Measurements from ENCODE around the gene G6PD. TPM values are rescaled to one million over a fixed set of nuclear protein-coding genes. Genes with fewer than 3 reads are reported as not detected.

Gene G6PD
- total RNA-seq, 1 donor from 2014 or later: 55.8 TPM

DNA sequence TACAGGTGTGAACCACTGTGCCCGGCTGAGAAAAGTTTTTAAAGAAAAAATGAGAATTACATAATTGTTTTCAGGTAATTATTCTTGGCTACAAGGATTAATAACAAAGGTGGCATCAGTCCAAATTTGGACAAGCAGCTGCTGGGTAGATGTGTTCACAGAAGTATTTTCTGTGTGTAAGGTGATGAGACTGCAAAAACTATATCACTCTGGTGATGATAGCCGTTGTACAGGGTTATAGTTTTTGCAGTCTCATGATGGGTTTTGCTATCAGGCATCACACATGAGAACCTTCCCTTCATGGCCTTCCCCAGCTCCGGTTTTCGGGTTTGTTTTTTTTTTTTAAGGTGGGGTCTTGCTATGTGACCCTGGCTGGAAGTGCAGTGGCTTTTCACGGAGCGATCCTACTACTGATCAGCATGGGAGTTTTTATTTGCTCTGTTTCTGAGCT, 51.1 kb downstream of the G6PD start:
- Mint-ChIP-seq H3K9me3 (peaks cover 5% of the 10 kb centered on the region), H3K27me3 (ENCODE audit: low read depth) (no peaks in the 10 kb centered on the region), H3K36me3 (no peaks in the 10 kb centered on the region), H3K27ac (no peak overlapping the region), H3K4me1 (no peaks in the 10 kb centered on the region), H3K4me3 (no peak overlapping the region)
- TF ChIP-seq, protein P1, sequence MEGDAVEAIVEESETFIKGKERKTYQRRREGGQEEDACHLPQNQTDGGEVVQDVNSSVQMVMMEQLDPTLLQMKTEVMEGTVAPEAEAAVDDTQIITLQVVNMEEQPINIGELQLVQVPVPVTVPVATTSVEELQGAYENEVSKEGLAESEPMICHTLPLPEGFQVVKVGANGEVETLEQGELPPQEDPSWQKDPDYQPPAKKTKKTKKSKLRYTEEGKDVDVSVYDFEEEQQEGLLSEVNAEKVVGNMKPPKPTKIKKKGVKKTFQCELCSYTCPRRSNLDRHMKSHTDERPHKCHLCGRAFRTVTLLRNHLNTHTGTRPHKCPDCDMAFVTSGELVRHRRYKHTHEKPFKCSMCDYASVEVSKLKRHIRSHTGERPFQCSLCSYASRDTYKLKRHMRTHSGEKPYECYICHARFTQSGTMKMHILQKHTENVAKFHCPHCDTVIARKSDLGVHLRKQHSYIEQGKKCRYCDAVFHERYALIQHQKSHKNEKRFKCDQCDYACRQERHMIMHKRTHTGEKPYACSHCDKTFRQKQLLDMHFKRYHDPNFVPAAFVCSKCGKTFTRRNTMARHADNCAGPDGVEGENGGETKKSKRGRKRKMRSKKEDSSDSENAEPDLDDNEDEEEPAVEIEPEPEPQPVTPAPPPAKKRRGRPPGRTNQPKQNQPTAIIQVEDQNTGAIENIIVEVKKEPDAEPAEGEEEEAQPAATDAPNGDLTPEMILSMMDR (IDR thresholded peaks at IDR 0.05; ENCODE audit: unreplicated experiment): no peak
- no peak for DNase-seq (ENCODE audit: low spot score in 2 of 2, unreplicated experiment in 2 of 2)

DNA sequence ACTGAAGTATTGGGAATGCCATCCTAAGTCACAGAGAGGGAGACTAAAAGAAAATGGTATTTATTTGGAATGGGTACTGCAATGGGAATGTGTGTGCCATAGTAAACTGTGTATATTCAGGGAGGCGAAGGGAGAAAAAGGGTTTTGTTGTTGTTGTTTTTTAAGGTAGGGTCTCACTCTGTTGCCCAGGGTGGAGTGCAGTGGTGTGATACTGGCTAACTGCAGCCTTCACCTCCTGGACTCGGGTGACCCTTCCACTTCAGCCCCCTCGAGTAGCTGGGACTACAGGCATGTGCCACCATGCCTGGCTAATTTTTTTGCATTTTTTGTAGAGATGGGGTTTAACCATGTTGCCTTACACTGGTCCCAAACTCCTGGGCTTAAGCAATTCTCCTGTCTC, 51.9 kb downstream of the G6PD start:
- H3K4me3 Mint-ChIP-seq: no peak overlapping the region
- peaks cover 5% of the 10 kb centered on the region for H3K9me3 Mint-ChIP-seq
- no peak for DNase-seq (ENCODE audit: low spot score in 2 of 2, unreplicated experiment in 2 of 2)
- no peaks in the 10 kb centered on the region for H3K36me3 Mint-ChIP-seq
- TF ChIP-seq, protein P1 (IDR thresholded peaks at IDR 0.05; ENCODE audit: unreplicated experiment): no peak
- no peaks in the 10 kb centered on the region for H3K27me3 Mint-ChIP-seq (ENCODE audit: low read depth)
- H3K27ac Mint-ChIP-seq: no peak overlapping the region
- H3K4me1 Mint-ChIP-seq: peaks cover 1% of the 10 kb centered on the region

DNA sequence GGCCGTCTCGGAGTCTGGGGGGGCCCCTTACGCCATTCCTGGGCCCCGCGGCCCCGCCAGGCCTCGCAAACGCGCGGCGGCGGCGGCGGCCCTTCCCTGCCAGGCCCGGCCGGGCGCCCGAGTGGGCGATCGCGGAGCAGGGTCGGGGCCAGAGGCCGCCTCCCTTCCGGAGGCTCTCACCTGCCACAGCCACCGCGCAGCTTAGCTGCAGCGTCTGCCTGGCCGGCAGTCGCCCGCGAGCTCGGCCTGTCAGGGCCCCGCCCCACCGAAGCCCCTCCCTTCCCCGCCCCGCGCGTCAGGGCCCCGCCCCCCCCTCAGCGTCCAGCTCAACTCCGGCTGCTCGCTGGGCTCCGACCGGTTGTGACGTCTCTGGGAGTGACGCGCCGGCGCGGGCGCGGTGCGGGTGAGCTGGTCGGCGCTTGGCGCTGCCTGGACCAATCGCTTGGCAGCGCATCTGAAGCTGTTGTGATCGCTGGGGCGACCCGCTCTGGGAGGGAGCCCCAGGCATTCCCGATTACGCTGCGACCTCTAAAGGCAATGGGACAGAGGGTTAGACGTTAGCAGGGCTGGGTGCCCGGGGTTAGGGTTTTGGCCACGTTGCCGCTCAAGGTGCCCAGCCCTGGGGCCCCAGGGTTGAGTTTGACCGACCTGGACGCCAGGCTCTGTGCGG, 56.1 kb downstream of the G6PD start, which contains the start of gene SLC10A3:
Gene SLC10A3 (minus strand): TSS at position 216 of the 670 bp plus-strand sequence. CDS start 1,689 bp downstream, outside the sequence.
- Mint-ChIP-seq H3K9me3 (no peaks in the 10 kb centered on the region), H3K4me3 (peak within 1 kb of the TSS; percentile 84), H3K27me3 (ENCODE audit: low read depth) (no peaks in the 10 kb centered on the region), H3K36me3 (peaks cover 6% of the 10 kb centered on the region), H3K27ac (peak within 1 kb of the TSS; percentile 97), H3K4me1 (peaks cover 12% of the 10 kb centered on the region)
- TF ChIP-seq, protein P1 (IDR thresholded peaks at IDR 0.05; ENCODE audit: unreplicated experiment): no peak
- peak; percentile 82 to 86 for DNase-seq (ENCODE audit: low spot score in 2 of 2, unreplicated experiment in 2 of 2)

DNA sequence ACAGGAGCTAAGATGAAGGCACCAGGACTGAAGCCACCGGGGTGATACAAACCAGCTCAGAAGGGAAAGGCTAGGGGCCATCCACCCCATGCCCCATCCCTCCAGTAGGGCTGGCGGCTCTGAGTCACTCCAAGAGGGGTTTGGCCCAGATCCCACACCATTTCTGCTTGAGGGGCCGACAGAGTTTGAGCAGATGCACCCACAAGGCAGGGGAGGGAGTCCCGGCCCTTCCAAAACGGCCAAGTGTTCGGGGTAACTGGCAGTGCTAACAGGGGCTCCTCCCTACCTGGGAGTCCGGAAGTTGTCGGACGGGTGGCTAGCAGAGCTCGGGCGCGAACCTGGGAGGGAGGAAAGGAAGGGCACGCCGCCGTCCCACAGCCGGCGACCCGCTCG, 56.6 kb downstream of the G6PD start:
- peak overlapping the region; percentile 80 for H3K4me3 Mint-ChIP-seq
- TF ChIP-seq, protein P1 (IDR thresholded peaks at IDR 0.05; ENCODE audit: unreplicated experiment): no peak
- no peaks in the 10 kb centered on the region for H3K27me3 Mint-ChIP-seq (ENCODE audit: low read depth)
- peaks cover 6% of the 10 kb centered on the region for H3K36me3 Mint-ChIP-seq
- peak overlapping the region; percentile 94 for H3K27ac Mint-ChIP-seq
- H3K9me3 Mint-ChIP-seq: no peaks in the 10 kb centered on the region
- peaks cover 12% of the 10 kb centered on the region for H3K4me1 Mint-ChIP-seq
- DNase-seq (ENCODE audit: low spot score in 2 of 2, unreplicated experiment in 2 of 2): no peak

DNA sequence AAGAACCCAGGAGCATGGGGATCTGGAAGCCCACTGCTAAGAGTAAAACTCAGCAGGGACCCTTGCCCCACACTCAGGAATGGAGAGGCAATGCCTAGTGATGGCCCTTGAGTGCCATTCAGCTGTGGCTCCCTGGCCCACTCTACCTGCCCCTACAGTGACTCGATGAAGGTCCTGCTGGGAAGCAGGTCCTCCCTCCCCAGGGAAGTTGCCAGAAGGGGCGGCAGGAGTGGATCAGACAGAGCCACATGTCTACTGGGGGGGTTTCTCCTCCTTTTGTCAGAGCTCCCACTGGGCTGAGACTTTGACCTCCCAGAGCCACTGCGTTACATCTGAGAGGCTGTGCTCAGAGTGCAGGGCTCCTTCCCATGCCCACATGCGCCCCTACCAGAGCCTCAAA, 57.5 kb downstream of the G6PD start:
- H3K4me1 Mint-ChIP-seq: peaks cover 12% of the 10 kb centered on the region
- no peak for DNase-seq (ENCODE audit: low spot score in 2 of 2, unreplicated experiment in 2 of 2)
- peaks cover 6% of the 10 kb centered on the region for H3K36me3 Mint-ChIP-seq
- peak overlapping the region; percentile 94 for H3K27ac Mint-ChIP-seq
- H3K9me3 Mint-ChIP-seq: no peaks in the 10 kb centered on the region
- TF ChIP-seq, protein P1 (IDR thresholded peaks at IDR 0.05; ENCODE audit: unreplicated experiment): no peak
- H3K4me3 Mint-ChIP-seq: peak overlapping the region; percentile 80
- no peaks in the 10 kb centered on the region for H3K27me3 Mint-ChIP-seq (ENCODE audit: low read depth)

Measured in mesothelial cell of epicardium (in vitro differentiated cells).